ENCODE measurements around the gene DOCK1. TPM values are rescaled to one million over a fixed set of nuclear protein-coding genes. Genes with fewer than 3 reads are reported as not detected.
A peak's percentile ranks its signal among the peaks of the same experiment; 100 is the strongest.

The DOCK1 gene
- total and polyA plus RNA-seq, 2 donors (not counting 1 experiment from before 2014, with no cell fraction given), result 20.5 to 91.0 TPM

- Histone ChIP-seq H2AFZ (ENCODE audit: low read length) (no peak overlapping the region), H3K27me3 (ENCODE audit: control insufficient read depth, insufficient read depth, low read length) (no peaks in the 10 kb centered on the region), H3K36me3 (ENCODE audit: control insufficient read depth, insufficient read depth, low read length) (peaks cover 10% of the 10 kb centered on the region), H3K79me2 (ENCODE audit: control insufficient read depth, insufficient read depth, low read length) (no peaks in the 10 kb centered on the region), H3K4me1 (ENCODE audit: control insufficient read depth, extremely low read depth, insufficient read depth, low read length) (peaks cover 3% of the 10 kb centered on the region), H3K9ac (ENCODE audit: insufficient read depth, low read length) (no peak overlapping the region), H4K20me1 (ENCODE audit: control insufficient read depth, extremely low read depth, insufficient read depth, low read length) (no peaks in the 10 kb centered on the region), H3K4me3 (replicated peaks in 1 of 4; ENCODE audit: control extremely low read depth in 1 of 4, insufficient read depth in 1 of 4, low read depth in 3 of 4, low read length in 4 of 4) (no peak overlapping the region), H3K4me2 (ENCODE audit: extremely low read depth, insufficient read depth, low read length) (no peak overlapping the region), H3K9me3 (ENCODE audit: control insufficient read depth, insufficient read depth, low read depth, low read length) (no peaks in the 10 kb centered on the region), H3K27ac (ENCODE audit: insufficient read depth, low read length) (peak overlapping the region; percentile 40)
- TF ChIP-seq CTCF (conservative IDR thresholded peaks at IDR 0.05 in 1 of 2, IDR thresholded peaks at IDR 0.05 in 1 of 2; ENCODE audit: low read depth in 1 of 2, low read length in 2 of 2), result no peak
- no peak for TF ChIP-seq EZH2 (IDR thresholded peaks at IDR 0.05; ENCODE audit: low read length, missing control alignments)
- DNase-seq (ENCODE audit: low read depth in 2 of 2), result peak in 1 of 2 donors; percentile 59
Measured at GRCh38 chr10:127024685-127025435, 119.6 kb downstream of the DOCK1 start.

GRCh38 chr10:127027786-127028185 lies 122.6 kb downstream of the DOCK1 start:
- DNase-seq (ENCODE audit: low read depth in 2 of 2), result no peak
- Histone ChIP-seq H3K27me3 (ENCODE audit: control insufficient read depth, insufficient read depth, low read length) (no peaks in the 10 kb centered on the region), H3K4me2 (ENCODE audit: extremely low read depth, insufficient read depth, low read length) (no peak overlapping the region), H3K79me2 (ENCODE audit: control insufficient read depth, insufficient read depth, low read length) (no peaks in the 10 kb centered on the region), H3K4me3 (replicated peaks in 1 of 4; ENCODE audit: control extremely low read depth in 1 of 4, insufficient read depth in 1 of 4, low read depth in 3 of 4, low read length in 4 of 4) (no peak overlapping the region), H3K27ac (ENCODE audit: insufficient read depth, low read length) (no peak overlapping the region), H3K4me1 (ENCODE audit: control insufficient read depth, extremely low read depth, insufficient read depth, low read length) (peaks cover 3% of the 10 kb centered on the region), H3K36me3 (ENCODE audit: control insufficient read depth, insufficient read depth, low read length) (peaks cover 13% of the 10 kb centered on the region), H2AFZ (ENCODE audit: low read length) (no peak overlapping the region), H3K9ac (ENCODE audit: insufficient read depth, low read length) (no peak overlapping the region), H4K20me1 (ENCODE audit: control insufficient read depth, extremely low read depth, insufficient read depth, low read length) (no peaks in the 10 kb centered on the region), H3K9me3 (ENCODE audit: control insufficient read depth, insufficient read depth, low read depth, low read length) (no peaks in the 10 kb centered on the region)
- TF ChIP-seq CTCF (conservative IDR thresholded peaks at IDR 0.05 in 1 of 2, IDR thresholded peaks at IDR 0.05 in 1 of 2; ENCODE audit: low read depth in 1 of 2, low read length in 2 of 2), result no peak
- no peak for TF ChIP-seq EZH2 (IDR thresholded peaks at IDR 0.05; ENCODE audit: low read length, missing control alignments)

- TF ChIP-seq EZH2 (IDR thresholded peaks at IDR 0.05; ENCODE audit: low read length, missing control alignments) (no peak), CTCF (conservative IDR thresholded peaks at IDR 0.05 in 1 of 2, IDR thresholded peaks at IDR 0.05 in 1 of 2; ENCODE audit: low read depth in 1 of 2, low read length in 2 of 2) (no peak)
- no peak overlapping the region for H3K27ac ChIP-seq (ENCODE audit: insufficient read depth, low read length)
- no peaks in the 10 kb centered on the region for H3K9me3 ChIP-seq (ENCODE audit: control insufficient read depth, insufficient read depth, low read depth, low read length)
- H2AFZ ChIP-seq (ENCODE audit: low read length), result no peak overlapping the region
- peaks cover 15% of the 10 kb centered on the region for H3K36me3 ChIP-seq (ENCODE audit: control insufficient read depth, insufficient read depth, low read length)
- no peak overlapping the region for H3K9ac ChIP-seq (ENCODE audit: insufficient read depth, low read length)
- no peaks in the 10 kb centered on the region for H4K20me1 ChIP-seq (ENCODE audit: control insufficient read depth, extremely low read depth, insufficient read depth, low read length)
- H3K4me3 ChIP-seq (replicated peaks in 1 of 4; ENCODE audit: control extremely low read depth in 1 of 4, insufficient read depth in 1 of 4, low read depth in 3 of 4, low read length in 4 of 4), result no peak overlapping the region
- peaks cover 3% of the 10 kb centered on the region for H3K4me1 ChIP-seq (ENCODE audit: control insufficient read depth, extremely low read depth, insufficient read depth, low read length)
- no peaks in the 10 kb centered on the region for H3K27me3 ChIP-seq (ENCODE audit: control insufficient read depth, insufficient read depth, low read length)
- no peak overlapping the region for H3K4me2 ChIP-seq (ENCODE audit: extremely low read depth, insufficient read depth, low read length)
- no peak for DNase-seq (ENCODE audit: low read depth in 2 of 2)
- H3K79me2 ChIP-seq (ENCODE audit: control insufficient read depth, insufficient read depth, low read length), result no peaks in the 10 kb centered on the region
Measured at GRCh38 chr10:127028556-127028955, 123.3 kb downstream of the DOCK1 start.

All from fibroblast of lung (primary cell).